ENCODE measurements around the gene PHGDH. TPM values are rescaled to one million over a fixed set of nuclear protein-coding genes. Genes with fewer than 3 reads are reported as not detected.

PHGDH gene
- total RNA-seq: 15.5 and 28.6 TPM in 2 replicates

DNA sequence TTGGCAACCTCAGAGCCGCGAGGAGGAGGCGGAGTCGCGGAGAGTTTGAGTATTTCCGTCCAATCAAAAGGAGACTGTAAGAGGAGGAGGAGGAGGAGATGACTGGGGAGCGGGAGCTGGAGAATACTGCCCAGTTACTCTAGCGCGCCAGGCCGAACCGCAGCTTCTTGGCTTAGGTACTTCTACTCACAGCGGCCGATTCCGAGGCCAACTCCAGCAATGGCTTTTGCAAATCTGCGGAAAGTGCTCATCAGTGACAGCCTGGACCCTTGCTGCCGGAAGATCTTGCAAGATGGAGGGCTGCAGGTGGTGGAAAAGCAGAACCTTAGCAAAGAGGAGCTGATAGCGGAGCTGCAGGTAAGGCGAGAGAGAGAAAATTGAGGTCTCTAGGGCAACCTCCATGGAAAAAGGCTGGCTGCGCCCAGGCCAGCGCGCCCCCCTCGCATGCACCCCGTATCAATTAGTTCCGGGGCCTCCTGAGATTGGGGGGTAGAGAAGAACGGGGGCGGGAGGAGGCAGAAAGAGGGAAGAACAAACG is at the start of gene PHGDH:
TSS of gene PHGDH (plus strand) at position 131 of the 538 bp plus-strand sequence. CDS start at position 220, 89 bp downstream.

DNA sequence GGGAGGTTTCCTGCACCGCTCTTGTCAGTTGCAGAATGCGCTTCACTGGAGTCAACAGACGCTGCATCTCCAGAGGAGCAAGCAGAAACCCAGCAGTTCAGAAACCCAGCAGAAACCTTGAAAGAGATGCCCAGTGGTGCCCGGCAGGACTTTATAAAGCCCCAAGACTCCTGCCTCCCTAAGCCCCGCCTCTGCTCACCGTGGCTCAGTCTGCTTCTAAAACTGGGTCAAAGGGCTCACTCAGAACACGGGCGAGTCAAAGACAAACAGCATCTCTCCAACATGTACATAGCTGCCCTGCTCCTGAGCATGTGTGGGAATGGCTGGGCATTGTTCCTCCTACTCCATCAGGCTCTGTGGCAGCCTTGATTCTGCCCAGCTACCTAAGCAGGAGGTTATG is 57.0 kb downstream of the PHGDH start, which contains the start of gene HMGCS2:
TSS of gene HMGCS2 (minus strand) at position 128 of the 400 bp plus-strand sequence. CDS start at position 67, 61 bp downstream.

Other genes with a start within 250 kb of the PHGDH start
- gene HSD3B1, start 204.7 kb upstream of the PHGDH start, total RNA-seq: not detected in 2 replicates
- gene ZNF697, start 63.7 kb upstream of the PHGDH start, total RNA-seq: 18.0 and 22.2 TPM in 2 replicates
- gene HMGCS2, start 57.0 kb downstream of the PHGDH start, total RNA-seq: not detected in 2 replicates
- gene REG4, start 99.5 kb downstream of the PHGDH start, total RNA-seq: not detected in 2 replicates
- gene ADAM30, start 184.6 kb downstream of the PHGDH start, total RNA-seq: not detected in 2 replicates

Measured in thoracic aorta endothelial cell (primary cell).